Measurements from ENCODE around the gene HERC4. TPM values are rescaled to one million over a fixed set of nuclear protein-coding genes. Genes with fewer than 3 reads are reported as not detected.

HERC4 gene
- total RNA-seq, 1 donor from 2014 or later = 74.2 TPM

DNA sequence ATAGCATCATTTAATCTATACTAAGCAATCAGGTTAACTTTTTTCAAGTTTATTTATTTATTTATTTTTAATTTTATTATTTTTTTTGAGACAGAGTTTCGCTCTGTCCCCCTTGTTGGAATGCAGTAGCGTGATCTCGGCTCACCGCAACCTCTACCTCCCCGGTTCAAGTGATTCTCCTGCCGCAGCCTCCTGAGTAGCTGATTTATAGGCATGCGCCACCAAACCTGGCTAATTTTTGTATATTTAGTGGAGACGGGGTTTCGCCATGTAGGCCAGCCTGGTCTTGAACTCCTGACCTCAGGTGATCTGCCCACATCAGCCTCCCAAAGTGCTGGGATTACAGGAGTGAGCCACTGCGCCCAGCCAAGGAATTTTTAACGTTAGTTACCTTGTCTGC is 33.6 kb upstream of the HERC4 start:
- Mint-ChIP-seq H3K9me3 (no peaks in the 10 kb centered on the region), H3K36me3 (no peaks in the 10 kb centered on the region), H3K4me3 (no peak overlapping the region), H3K27me3 (ENCODE audit: insufficient read depth, low read depth) (no peaks in the 10 kb centered on the region), H3K4me1 (no peaks in the 10 kb centered on the region), H3K27ac (no peak overlapping the region)
- H3K36me3 ChIP-seq = no peaks in the 10 kb centered on the region
- H3K4me2 ChIP-seq = no peak overlapping the region
- no peaks in the 10 kb centered on the region for H3F3A ChIP-seq (ENCODE audit: low read depth)
- H3K4me1 ChIP-seq = no peaks in the 10 kb centered on the region
- no peak for DNase-seq (ENCODE audit: low spot score)
- H2AFZ ChIP-seq (replicated peaks) = no peak overlapping the region
- H3K4me3 ChIP-seq = no peak overlapping the region
- TF ChIP-seq EZH2 (IDR thresholded peaks at IDR 0.05) (no peak), EZH2phosphoT487 (IDR thresholded peaks at IDR 0.05) (no peak)
- TF ChIP-seq, protein P1, sequence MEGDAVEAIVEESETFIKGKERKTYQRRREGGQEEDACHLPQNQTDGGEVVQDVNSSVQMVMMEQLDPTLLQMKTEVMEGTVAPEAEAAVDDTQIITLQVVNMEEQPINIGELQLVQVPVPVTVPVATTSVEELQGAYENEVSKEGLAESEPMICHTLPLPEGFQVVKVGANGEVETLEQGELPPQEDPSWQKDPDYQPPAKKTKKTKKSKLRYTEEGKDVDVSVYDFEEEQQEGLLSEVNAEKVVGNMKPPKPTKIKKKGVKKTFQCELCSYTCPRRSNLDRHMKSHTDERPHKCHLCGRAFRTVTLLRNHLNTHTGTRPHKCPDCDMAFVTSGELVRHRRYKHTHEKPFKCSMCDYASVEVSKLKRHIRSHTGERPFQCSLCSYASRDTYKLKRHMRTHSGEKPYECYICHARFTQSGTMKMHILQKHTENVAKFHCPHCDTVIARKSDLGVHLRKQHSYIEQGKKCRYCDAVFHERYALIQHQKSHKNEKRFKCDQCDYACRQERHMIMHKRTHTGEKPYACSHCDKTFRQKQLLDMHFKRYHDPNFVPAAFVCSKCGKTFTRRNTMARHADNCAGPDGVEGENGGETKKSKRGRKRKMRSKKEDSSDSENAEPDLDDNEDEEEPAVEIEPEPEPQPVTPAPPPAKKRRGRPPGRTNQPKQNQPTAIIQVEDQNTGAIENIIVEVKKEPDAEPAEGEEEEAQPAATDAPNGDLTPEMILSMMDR (IDR thresholded peaks at IDR 0.05) = no peak
- H3K27me3 ChIP-seq = no peaks in the 10 kb centered on the region
- no peaks in the 10 kb centered on the region for H3K9me3 ChIP-seq (ENCODE audit: low read depth)
- no peak overlapping the region for H3K9ac ChIP-seq
- no peaks in the 10 kb centered on the region for H4K20me1 ChIP-seq (ENCODE audit: low read depth)
- no peaks in the 10 kb centered on the region for H3K79me2 ChIP-seq (ENCODE audit: low read depth)
- no peak overlapping the region for H3K27ac ChIP-seq

DNA sequence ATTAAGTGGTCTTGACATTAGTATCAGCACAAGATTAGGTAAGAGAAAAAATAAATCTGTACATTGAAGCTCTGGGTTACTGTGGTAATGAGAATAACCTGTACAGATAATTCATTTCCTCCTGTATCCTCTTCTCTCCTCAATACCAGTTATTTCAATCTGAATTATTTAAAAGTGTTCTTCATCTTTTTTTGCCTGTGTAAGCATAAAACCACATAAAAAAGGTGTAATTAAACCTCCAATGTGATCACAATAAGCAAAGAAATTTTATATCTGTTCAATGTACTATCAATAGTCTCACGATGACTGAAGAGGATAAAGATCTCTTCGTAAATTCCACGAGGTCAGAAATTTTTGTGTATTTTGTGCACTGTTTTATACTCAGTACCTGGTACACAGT is 33.0 kb upstream of the HERC4 start:
- Histone ChIP-seq H2AFZ (replicated peaks) (no peak overlapping the region), H3F3A (ENCODE audit: low read depth) (no peaks in the 10 kb centered on the region), H3K79me2 (ENCODE audit: low read depth) (no peaks in the 10 kb centered on the region), H3K27ac (no peak overlapping the region), H3K9ac (no peak overlapping the region), H3K4me1 (no peaks in the 10 kb centered on the region), H3K4me2 (no peak overlapping the region), H3K36me3 (no peaks in the 10 kb centered on the region), H4K20me1 (ENCODE audit: low read depth) (no peaks in the 10 kb centered on the region), H3K9me3 (ENCODE audit: low read depth) (no peaks in the 10 kb centered on the region), H3K4me3 (no peak overlapping the region), H3K27me3 (no peaks in the 10 kb centered on the region)
- no peak for TF ChIP-seq EZH2 (IDR thresholded peaks at IDR 0.05)
- TF ChIP-seq, protein P1 (IDR thresholded peaks at IDR 0.05) = no peak
- no peak for TF ChIP-seq EZH2phosphoT487 (IDR thresholded peaks at IDR 0.05)
- H3K27ac Mint-ChIP-seq = no peak overlapping the region
- H3K27me3 Mint-ChIP-seq (ENCODE audit: insufficient read depth, low read depth) = no peaks in the 10 kb centered on the region
- H3K4me1 Mint-ChIP-seq = no peaks in the 10 kb centered on the region
- no peak overlapping the region for H3K4me3 Mint-ChIP-seq
- H3K36me3 Mint-ChIP-seq = no peaks in the 10 kb centered on the region
- DNase-seq (ENCODE audit: low spot score) = no peak
- no peaks in the 10 kb centered on the region for H3K9me3 Mint-ChIP-seq

DNA sequence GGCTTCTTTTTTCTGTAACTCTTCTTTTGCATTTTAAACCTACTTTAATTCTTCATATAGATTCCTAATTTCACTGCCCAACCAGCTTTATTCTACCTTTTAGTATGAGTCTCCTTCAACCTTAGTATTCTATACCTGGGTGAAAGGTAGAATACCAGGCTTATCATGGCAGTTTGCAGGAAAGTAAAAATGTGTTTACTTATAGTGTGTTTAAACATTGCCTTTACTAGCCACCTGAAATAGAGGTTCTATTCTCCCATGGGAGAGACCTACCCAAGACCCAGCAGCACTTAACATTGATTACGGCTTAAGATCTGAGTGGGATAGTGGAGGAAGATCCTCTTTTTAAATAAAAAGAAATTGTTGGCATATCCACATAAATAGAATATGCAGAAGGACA is 32.6 kb upstream of the HERC4 start:
- Histone ChIP-seq H3F3A (ENCODE audit: low read depth) (no peaks in the 10 kb centered on the region), H3K27ac (no peak overlapping the region), H4K20me1 (ENCODE audit: low read depth) (no peaks in the 10 kb centered on the region), H3K79me2 (ENCODE audit: low read depth) (no peaks in the 10 kb centered on the region), H2AFZ (replicated peaks) (no peak overlapping the region), H3K4me3 (no peak overlapping the region), H3K9me3 (ENCODE audit: low read depth) (no peaks in the 10 kb centered on the region), H3K4me1 (no peaks in the 10 kb centered on the region), H3K36me3 (no peaks in the 10 kb centered on the region), H3K27me3 (no peaks in the 10 kb centered on the region), H3K9ac (no peak overlapping the region), H3K4me2 (no peak overlapping the region)
- H3K4me1 Mint-ChIP-seq = no peaks in the 10 kb centered on the region
- H3K36me3 Mint-ChIP-seq = no peaks in the 10 kb centered on the region
- no peak for DNase-seq (ENCODE audit: low spot score)
- TF ChIP-seq, protein P1 (IDR thresholded peaks at IDR 0.05) = no peak
- TF ChIP-seq EZH2phosphoT487 (IDR thresholded peaks at IDR 0.05) = no peak
- no peak for TF ChIP-seq EZH2 (IDR thresholded peaks at IDR 0.05)
- H3K9me3 Mint-ChIP-seq = no peaks in the 10 kb centered on the region
- H3K4me3 Mint-ChIP-seq = no peak overlapping the region
- H3K27me3 Mint-ChIP-seq (ENCODE audit: insufficient read depth, low read depth) = no peaks in the 10 kb centered on the region
- no peak overlapping the region for H3K27ac Mint-ChIP-seq

Data from neural progenitor cell (in vitro differentiated cells).